ENCODE results near the gene DENND5A.
"Not testable (repeated sequence)": the region's sequence is repeated elsewhere in the genome, so short reads cannot be mapped to it uniquely, and the experiment has no call there.

DENND5A gene

GRCh38 chr11:9210922-9211320 lies 54.2 kb downstream of the DENND5A start:
- DNase-seq: no peak

- no peak for DNase-seq
These were observed 54.8 kb downstream of the DENND5A start for GRCh38 chr11:9210224-9210921.

GRCh38 chr11:9209604-9210003 lies 55.5 kb downstream of the DENND5A start:
- DNase-seq: not testable (repeated sequence)

GRCh38 chr11:9208726-9209501 lies 56.2 kb downstream of the DENND5A start:
- no peak for DNase-seq

- DNase-seq: no peak
These were observed 57.9 kb downstream of the DENND5A start for GRCh38 chr11:9207229-9207628.

- DNase-seq: no peak
These were observed 58.7 kb downstream of the DENND5A start for GRCh38 chr11:9206496-9206895.

- DNase-seq: peak in 4 of 14 donors; percentile 4 to 38 (median 18)
These were observed 61.3 kb downstream of the DENND5A start for GRCh38 chr11:9203691-9204311.

- no peak for DNase-seq
These were observed 63.6 kb downstream of the DENND5A start for GRCh38 chr11:9201372-9202162.

GRCh38 chr11:9200471-9200870 lies 64.7 kb downstream of the DENND5A start:
- DNase-seq: no peak

GRCh38 chr11:9193316-9193715 lies 71.8 kb downstream of the DENND5A start:
- no peak for DNase-seq

- DNase-seq: no peak
These were observed 72.6 kb downstream of the DENND5A start for GRCh38 chr11:9192561-9192960.

- DNase-seq: not testable (repeated sequence)
These were observed 74.7 kb downstream of the DENND5A start for GRCh38 chr11:9190326-9191016.

GRCh38 chr11:9188860-9189259 lies 76.3 kb downstream of the DENND5A start:
- not testable (repeated sequence) for DNase-seq

GRCh38 chr11:9187616-9188015 lies 77.5 kb downstream of the DENND5A start:
- peak in 2 of 14 donors; percentile 10 to 39 for DNase-seq

- no peak for DNase-seq
These were observed 80.6 kb downstream of the DENND5A start for GRCh38 chr11:9184516-9184915.

- DNase-seq: no peak
These were observed 82.8 kb downstream of the DENND5A start for GRCh38 chr11:9182180-9182871.

- peak in 1 of 14 donors; percentile 19 for DNase-seq
These were observed 84.4 kb downstream of the DENND5A start for GRCh38 chr11:9180784-9181183.

GRCh38 chr11:9179141-9179540 lies 86.0 kb downstream of the DENND5A start:
- no peak for DNase-seq

GRCh38 chr11:9178716-9179115 lies 86.4 kb downstream of the DENND5A start:
- DNase-seq: no peak

GRCh38 chr11:9177438-9178091 lies 87.6 kb downstream of the DENND5A start:
- DNase-seq: no peak

GRCh38 chr11:9176550-9176949 lies 88.6 kb downstream of the DENND5A start:
- no peak for DNase-seq

Measured in C1 segment of cervical spinal cord (tissue), 14 donors.